Loucy (cell line): ENCODE results near the gene KIF18A.

Experiments used
- EZH2phosphoT487 ChIP-seq: fragments of 200-600 bp; IDR thresholded peaks from 2 replicates; pipeline ENCODE4 v1.6.1; 2018; ENCODE audit warnings: antibody characterized with exemption, mild to moderate bottlenecking, moderate library complexity, borderline replicate concordance
- TF ChIP-seq, protein P1 (sequence below): fragments of 200-600 bp; sonication (generic); conservative IDR thresholded peaks from 2 replicates; pipeline ENCODE4 v1.5.1; 2014; ENCODE audit warnings: mild to moderate bottlenecking, antibody characterized with exemption, low read length

- TF ChIP-seq, protein P1, sequence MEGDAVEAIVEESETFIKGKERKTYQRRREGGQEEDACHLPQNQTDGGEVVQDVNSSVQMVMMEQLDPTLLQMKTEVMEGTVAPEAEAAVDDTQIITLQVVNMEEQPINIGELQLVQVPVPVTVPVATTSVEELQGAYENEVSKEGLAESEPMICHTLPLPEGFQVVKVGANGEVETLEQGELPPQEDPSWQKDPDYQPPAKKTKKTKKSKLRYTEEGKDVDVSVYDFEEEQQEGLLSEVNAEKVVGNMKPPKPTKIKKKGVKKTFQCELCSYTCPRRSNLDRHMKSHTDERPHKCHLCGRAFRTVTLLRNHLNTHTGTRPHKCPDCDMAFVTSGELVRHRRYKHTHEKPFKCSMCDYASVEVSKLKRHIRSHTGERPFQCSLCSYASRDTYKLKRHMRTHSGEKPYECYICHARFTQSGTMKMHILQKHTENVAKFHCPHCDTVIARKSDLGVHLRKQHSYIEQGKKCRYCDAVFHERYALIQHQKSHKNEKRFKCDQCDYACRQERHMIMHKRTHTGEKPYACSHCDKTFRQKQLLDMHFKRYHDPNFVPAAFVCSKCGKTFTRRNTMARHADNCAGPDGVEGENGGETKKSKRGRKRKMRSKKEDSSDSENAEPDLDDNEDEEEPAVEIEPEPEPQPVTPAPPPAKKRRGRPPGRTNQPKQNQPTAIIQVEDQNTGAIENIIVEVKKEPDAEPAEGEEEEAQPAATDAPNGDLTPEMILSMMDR: no peak
- TF ChIP-seq EZH2phosphoT487: no peak
Observed at GRCh38 chr11:28072321-28072720, 35.6 kb downstream of the KIF18A start.
